ENCODE measurements around the gene E2F6.

Gene E2F6

GRCh38 chr2:11450791-11451190 is 15.2 kb downstream of the E2F6 start:
- Mint-ChIP-seq H3K27me3 (no peaks in the 10 kb centered on the region), H3K27ac (no peak overlapping the region)

GRCh38 chr2:11446733-11447248 is 19.2 kb downstream of the E2F6 start:
- H3K4me1 Mint-ChIP-seq (ENCODE audit: low read depth) = no peaks in the 10 kb centered on the region
- H3K27me3 Mint-ChIP-seq = no peaks in the 10 kb centered on the region
- H3K36me3 Mint-ChIP-seq (ENCODE audit: low read depth) = peaks cover 77% of the 10 kb centered on the region
- H3K27ac Mint-ChIP-seq = no peak overlapping the region
- peaks cover 4% of the 10 kb centered on the region for H3K9me3 Mint-ChIP-seq
- no peak overlapping the region for H3K4me3 Mint-ChIP-seq

More at GRCh38 chr2:11450791-11451190, 15.2 kb downstream of the E2F6 start:
- H3K4me1 Mint-ChIP-seq (ENCODE audit: low read depth) = peaks cover 9% of the 10 kb centered on the region
- H3K36me3 Mint-ChIP-seq (ENCODE audit: low read depth) = peaks cover 77% of the 10 kb centered on the region
- no peak overlapping the region for H3K4me3 Mint-ChIP-seq
- no peaks in the 10 kb centered on the region for H3K9me3 Mint-ChIP-seq

GRCh38 chr2:11444737-11445136 is 21.2 kb downstream of the E2F6 start:
- H3K36me3 Mint-ChIP-seq (ENCODE audit: low read depth) = peaks cover 74% of the 10 kb centered on the region
- H3K4me1 Mint-ChIP-seq (ENCODE audit: low read depth) = no peaks in the 10 kb centered on the region
- peaks cover 9% of the 10 kb centered on the region for H3K9me3 Mint-ChIP-seq
- no peaks in the 10 kb centered on the region for H3K27me3 Mint-ChIP-seq
- H3K4me3 Mint-ChIP-seq = no peak overlapping the region
- no peak overlapping the region for H3K27ac Mint-ChIP-seq

GRCh38 chr2:11438555-11439080 is 27.3 kb downstream of the E2F6 start:
- Mint-ChIP-seq H3K36me3 (ENCODE audit: low read depth) (peaks cover 35% of the 10 kb centered on the region), H3K4me1 (ENCODE audit: low read depth) (peaks cover 4% of the 10 kb centered on the region), H3K27ac (no peak overlapping the region), H3K9me3 (peaks cover 13% of the 10 kb centered on the region), H3K27me3 (no peaks in the 10 kb centered on the region), H3K4me3 (no peak overlapping the region)

DNA sequence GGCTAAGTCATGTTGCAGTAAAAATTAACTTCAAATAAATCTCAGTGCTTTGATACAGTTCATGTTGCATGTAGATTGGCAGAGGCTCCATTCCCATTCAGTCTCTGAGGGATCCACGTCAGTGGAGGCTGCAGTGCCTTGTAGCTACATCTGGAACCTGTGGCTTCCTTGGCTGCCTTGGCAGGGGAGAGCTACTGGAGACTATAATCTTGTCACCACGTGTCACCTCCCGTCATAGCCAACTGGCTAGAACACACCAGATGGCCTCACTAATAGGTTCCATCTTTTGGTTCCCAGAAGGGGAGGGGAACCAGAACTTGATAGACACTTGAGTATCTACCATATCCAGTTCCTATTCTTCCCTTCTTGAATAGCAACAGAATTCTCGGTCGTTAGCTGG is 28.4 kb downstream of the E2F6 start:
- Mint-ChIP-seq H3K36me3 (ENCODE audit: low read depth) (peaks cover 29% of the 10 kb centered on the region), H3K9me3 (peaks cover 17% of the 10 kb centered on the region), H3K27me3 (no peaks in the 10 kb centered on the region), H3K4me1 (ENCODE audit: low read depth) (peaks cover 6% of the 10 kb centered on the region), H3K4me3 (no peak overlapping the region), H3K27ac (no peak overlapping the region)

- H3K27ac Mint-ChIP-seq = no peak overlapping the region
- no peak overlapping the region for H3K4me3 Mint-ChIP-seq
- peaks cover 8% of the 10 kb centered on the region for H3K9me3 Mint-ChIP-seq
- no peaks in the 10 kb centered on the region for H3K27me3 Mint-ChIP-seq
- H3K4me1 Mint-ChIP-seq (ENCODE audit: low read depth) = peaks cover 6% of the 10 kb centered on the region
- H3K36me3 Mint-ChIP-seq (ENCODE audit: low read depth) = peaks cover 13% of the 10 kb centered on the region
Observed at GRCh38 chr2:11435036-11435435, 30.9 kb downstream of the E2F6 start.

- H3K4me3 Mint-ChIP-seq = no peak overlapping the region
- H3K27ac Mint-ChIP-seq = no peak overlapping the region
- H3K36me3 Mint-ChIP-seq (ENCODE audit: low read depth) = peaks cover 8% of the 10 kb centered on the region
- peaks cover 8% of the 10 kb centered on the region for H3K9me3 Mint-ChIP-seq
- peaks cover 6% of the 10 kb centered on the region for H3K4me1 Mint-ChIP-seq (ENCODE audit: low read depth)
- no peaks in the 10 kb centered on the region for H3K27me3 Mint-ChIP-seq
Observed at GRCh38 chr2:11434443-11434842, 31.5 kb downstream of the E2F6 start.

DNA sequence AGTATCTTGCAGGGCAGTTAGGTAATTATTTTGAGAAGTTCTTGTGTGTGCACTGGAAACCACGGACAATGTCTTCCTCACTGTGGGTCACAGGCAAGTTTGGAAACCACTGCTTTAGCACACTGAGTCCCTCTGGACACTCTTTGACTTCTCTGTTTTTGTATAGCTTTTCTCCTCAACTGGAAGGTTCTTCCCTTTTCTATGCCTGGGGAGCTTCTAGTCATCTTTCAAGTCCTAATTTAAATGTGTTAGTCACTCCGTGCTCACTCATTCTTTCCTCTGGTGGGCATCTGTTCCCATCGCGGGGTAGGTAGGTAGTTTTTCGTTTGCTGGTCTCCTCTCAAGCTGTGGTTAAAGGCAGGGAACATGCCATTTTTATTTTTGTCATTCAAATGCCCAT is 32.1 kb downstream of the E2F6 start:
- H3K4me1 Mint-ChIP-seq (ENCODE audit: low read depth) = peaks cover 6% of the 10 kb centered on the region
- H3K4me3 Mint-ChIP-seq = no peak overlapping the region
- peaks cover 8% of the 10 kb centered on the region for H3K9me3 Mint-ChIP-seq
- H3K27me3 Mint-ChIP-seq = no peaks in the 10 kb centered on the region
- H3K27ac Mint-ChIP-seq = peak overlapping the region; percentile 1
- peaks cover 11% of the 10 kb centered on the region for H3K36me3 Mint-ChIP-seq (ENCODE audit: low read depth)

GRCh38 chr2:11430729-11431128 is 35.2 kb downstream of the E2F6 start:
- no peaks in the 10 kb centered on the region for H3K27me3 Mint-ChIP-seq

GRCh38 chr2:11427224-11427623 is 38.7 kb downstream of the E2F6 start:
- Mint-ChIP-seq H3K36me3 (ENCODE audit: low read depth) (peaks cover 3% of the 10 kb centered on the region), H3K9me3 (no peaks in the 10 kb centered on the region), H3K4me1 (ENCODE audit: low read depth) (no peaks in the 10 kb centered on the region), H3K4me3 (no peak overlapping the region), H3K27me3 (no peaks in the 10 kb centered on the region), H3K27ac (no peak overlapping the region)

More at GRCh38 chr2:11430729-11431128, 35.2 kb downstream of the E2F6 start:
- H3K9me3 Mint-ChIP-seq = peaks cover 8% of the 10 kb centered on the region
- no peak overlapping the region for H3K4me3 Mint-ChIP-seq
- H3K4me1 Mint-ChIP-seq (ENCODE audit: low read depth) = peaks cover 6% of the 10 kb centered on the region
- no peak overlapping the region for H3K27ac Mint-ChIP-seq
- peaks cover 11% of the 10 kb centered on the region for H3K36me3 Mint-ChIP-seq (ENCODE audit: low read depth)

DNA sequence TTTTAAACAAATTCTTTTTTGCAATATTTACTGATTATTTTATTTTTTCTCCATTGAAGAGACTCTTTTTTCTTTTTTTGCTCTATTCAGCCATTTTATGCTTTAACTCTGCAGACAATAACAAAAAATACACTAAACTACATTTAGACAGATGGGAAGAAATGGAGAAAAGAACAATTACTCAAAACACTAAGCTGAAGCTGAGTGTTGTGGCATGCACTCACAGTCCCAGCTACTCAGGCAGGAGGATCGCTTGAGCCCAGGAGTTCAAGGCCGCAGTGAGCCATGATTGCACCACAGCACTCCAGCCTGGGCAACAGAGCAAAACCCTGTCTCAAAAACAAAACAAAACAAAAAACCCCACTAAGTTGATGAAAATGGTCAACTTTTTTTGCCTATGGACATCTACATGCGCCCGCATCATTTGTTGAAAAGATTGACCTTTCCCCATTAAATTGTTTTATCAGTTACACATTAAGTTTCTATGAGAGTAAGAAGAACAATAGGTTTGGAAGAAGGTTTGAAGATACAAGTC is 43.0 kb downstream of the E2F6 start:
- peaks cover 6% of the 10 kb centered on the region for H3K9me3 Mint-ChIP-seq
- no peaks in the 10 kb centered on the region for H3K4me1 Mint-ChIP-seq (ENCODE audit: low read depth)
- H3K4me3 Mint-ChIP-seq = no peak overlapping the region
- H3K36me3 Mint-ChIP-seq (ENCODE audit: low read depth) = no peaks in the 10 kb centered on the region
- H3K27ac Mint-ChIP-seq = no peak overlapping the region
- no peaks in the 10 kb centered on the region for H3K27me3 Mint-ChIP-seq

DNA sequence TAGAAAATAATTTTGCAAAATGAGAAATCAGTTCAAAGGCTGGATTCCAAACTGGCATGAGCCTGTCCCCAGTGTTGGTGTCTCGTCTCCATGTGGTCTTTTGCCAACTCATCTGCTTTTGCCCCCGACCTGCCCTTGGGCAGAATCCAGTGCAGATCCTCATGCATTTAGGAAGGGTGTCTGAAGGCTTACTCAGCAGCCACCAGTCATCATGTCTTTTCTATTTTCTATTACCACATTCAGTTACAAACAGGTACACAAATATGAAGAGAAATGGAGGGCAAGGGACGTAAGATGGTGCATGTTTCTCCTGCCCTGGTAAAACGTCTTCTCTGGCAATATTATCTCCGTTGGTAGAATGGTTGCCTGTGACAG is 43.5 kb downstream of the E2F6 start:
- no peaks in the 10 kb centered on the region for H3K4me1 Mint-ChIP-seq (ENCODE audit: low read depth)
- no peaks in the 10 kb centered on the region for H3K36me3 Mint-ChIP-seq (ENCODE audit: low read depth)
- no peak overlapping the region for H3K27ac Mint-ChIP-seq
- H3K9me3 Mint-ChIP-seq = peaks cover 8% of the 10 kb centered on the region
- H3K4me3 Mint-ChIP-seq = no peak overlapping the region
- H3K27me3 Mint-ChIP-seq = no peaks in the 10 kb centered on the region

DNA sequence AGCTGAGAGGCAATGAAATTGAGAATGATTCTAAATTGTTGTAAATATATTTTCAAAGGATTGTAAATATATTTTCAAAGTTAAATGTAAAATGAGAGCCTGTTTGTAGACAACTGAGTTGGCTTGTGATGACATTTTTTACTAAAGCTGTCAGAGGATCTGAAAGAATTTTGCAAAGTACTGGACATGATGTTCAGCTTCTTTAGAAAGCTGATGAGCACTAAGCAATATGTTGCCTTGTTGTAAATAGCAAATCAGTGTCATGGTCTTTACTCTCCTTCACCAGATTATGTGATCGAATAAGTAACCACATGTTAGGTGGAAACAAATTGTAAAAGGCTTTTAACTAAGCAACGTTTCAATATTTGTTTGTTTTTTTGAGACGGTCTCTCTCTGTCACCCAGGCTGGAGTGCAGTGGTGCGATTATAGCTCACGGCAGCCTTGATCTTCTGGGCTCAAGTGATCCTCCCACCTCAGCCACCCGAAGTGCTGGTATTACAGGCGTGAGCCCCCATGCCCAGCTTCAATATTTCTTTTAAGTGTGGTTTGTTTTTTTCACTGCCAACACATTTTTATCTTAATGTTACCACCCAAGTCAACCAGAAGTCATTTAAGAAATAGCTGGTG is 44.0 kb downstream of the E2F6 start:
- Mint-ChIP-seq H3K4me1 (ENCODE audit: low read depth) (no peaks in the 10 kb centered on the region), H3K27me3 (no peaks in the 10 kb centered on the region), H3K27ac (no peak overlapping the region), H3K36me3 (ENCODE audit: low read depth) (no peaks in the 10 kb centered on the region), H3K9me3 (peaks cover 8% of the 10 kb centered on the region), H3K4me3 (no peak overlapping the region)

GRCh38 chr2:11420671-11421070 is 45.3 kb downstream of the E2F6 start:
- H3K9me3 Mint-ChIP-seq = peaks cover 8% of the 10 kb centered on the region
- no peaks in the 10 kb centered on the region for H3K4me1 Mint-ChIP-seq (ENCODE audit: low read depth)
- no peak overlapping the region for H3K27ac Mint-ChIP-seq
- H3K4me3 Mint-ChIP-seq = no peak overlapping the region
- no peaks in the 10 kb centered on the region for H3K36me3 Mint-ChIP-seq (ENCODE audit: low read depth)
- H3K27me3 Mint-ChIP-seq = peaks cover 4% of the 10 kb centered on the region

- Mint-ChIP-seq H3K9me3 (peaks cover 8% of the 10 kb centered on the region), H3K27ac (no peak overlapping the region), H3K27me3 (peaks cover 8% of the 10 kb centered on the region), H3K4me3 (no peak overlapping the region), H3K4me1 (ENCODE audit: low read depth) (no peaks in the 10 kb centered on the region), H3K36me3 (ENCODE audit: low read depth) (no peaks in the 10 kb centered on the region)
Observed at GRCh38 chr2:11420190-11420589, 45.8 kb downstream of the E2F6 start.

GRCh38 chr2:11419781-11420180 is 46.2 kb downstream of the E2F6 start:
- H3K4me3 Mint-ChIP-seq = no peak overlapping the region
- peaks cover 8% of the 10 kb centered on the region for H3K27me3 Mint-ChIP-seq

More at GRCh38 chr2:11419781-11420180, 46.2 kb downstream of the E2F6 start:
- H3K4me1 Mint-ChIP-seq (ENCODE audit: low read depth) = no peaks in the 10 kb centered on the region
- peaks cover 8% of the 10 kb centered on the region for H3K9me3 Mint-ChIP-seq
- no peak overlapping the region for H3K27ac Mint-ChIP-seq
- no peaks in the 10 kb centered on the region for H3K36me3 Mint-ChIP-seq (ENCODE audit: low read depth)
